GM19043 (cell line): Measurements from ENCODE around the gene SMARCD2.

Experiments used
- ATAC-seq: cut with Tn5 transposase; IDR thresholded peaks from one replicate; pipeline ENCODE4 v1.9.1; 2021; ENCODE audit warnings: low read depth; ENCODE audit not compliant: unreplicated experiment

SMARCD2 gene

GRCh38 chr17:63833741-63834373 lies 8.6 kb downstream of the SMARCD2 start:
- no peak for ATAC-seq

GRCh38 chr17:63833026-63833740 lies 9.3 kb downstream of the SMARCD2 start:
- no peak for ATAC-seq

DNA sequence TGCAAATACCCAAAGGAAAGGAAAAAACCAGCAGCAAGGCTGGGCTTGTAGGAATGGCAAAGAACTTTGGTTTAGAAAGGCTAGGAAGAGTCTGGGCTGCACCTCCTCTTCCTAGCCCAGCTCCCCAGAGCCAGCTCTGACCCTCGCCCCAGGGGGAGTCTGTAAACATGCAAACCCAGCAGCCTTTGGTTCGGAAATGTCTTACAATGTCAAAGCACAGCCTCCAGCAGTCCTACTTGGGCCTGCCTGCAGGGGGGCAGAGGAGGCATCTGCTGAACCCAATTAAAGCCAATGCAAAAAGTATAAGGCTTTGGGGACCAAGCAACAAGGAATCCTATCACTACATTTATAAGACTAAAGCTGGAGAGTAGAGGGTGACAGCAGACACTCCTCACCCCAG lies 10.0 kb downstream of the SMARCD2 start:
- ATAC-seq, result no peak

GRCh38 chr17:63832014-63832413 lies 10.5 kb downstream of the SMARCD2 start:
- ATAC-seq, result no peak

GRCh38 chr17:63831505-63831904 lies 11.0 kb downstream of the SMARCD2 start:
- ATAC-seq, result no peak

DNA sequence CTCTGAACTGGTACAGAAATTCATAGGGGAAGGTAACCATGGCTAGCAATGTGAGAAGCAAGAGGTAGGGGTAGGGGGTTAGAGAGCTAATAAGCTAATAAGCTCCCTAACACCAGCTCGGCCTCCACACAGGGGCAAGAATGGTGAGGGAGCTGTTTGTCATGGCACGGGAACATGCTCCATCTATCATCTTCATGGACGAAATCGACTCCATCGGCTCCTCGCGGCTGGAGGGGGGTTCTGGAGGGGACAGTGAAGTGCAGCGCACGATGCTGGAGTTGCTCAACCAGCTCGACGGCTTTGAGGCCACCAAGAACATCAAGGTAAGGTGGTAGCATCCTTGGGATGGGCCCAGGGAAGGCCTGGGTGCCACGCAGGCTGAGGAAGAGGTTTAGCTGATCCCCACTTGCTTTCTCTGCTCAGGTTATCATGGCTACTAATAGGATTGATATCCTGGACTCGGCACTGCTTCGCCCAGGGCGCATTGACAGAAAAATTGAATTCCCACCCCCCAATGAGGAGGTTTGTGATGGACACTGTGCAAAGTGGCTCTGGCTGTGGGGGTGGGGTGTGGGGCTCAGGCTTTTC lies 11.5 kb downstream of the SMARCD2 start:
- ATAC-seq, result no peak

GRCh38 chr17:63830278-63830677 lies 12.2 kb downstream of the SMARCD2 start:
- ATAC-seq, result no peak

DNA sequence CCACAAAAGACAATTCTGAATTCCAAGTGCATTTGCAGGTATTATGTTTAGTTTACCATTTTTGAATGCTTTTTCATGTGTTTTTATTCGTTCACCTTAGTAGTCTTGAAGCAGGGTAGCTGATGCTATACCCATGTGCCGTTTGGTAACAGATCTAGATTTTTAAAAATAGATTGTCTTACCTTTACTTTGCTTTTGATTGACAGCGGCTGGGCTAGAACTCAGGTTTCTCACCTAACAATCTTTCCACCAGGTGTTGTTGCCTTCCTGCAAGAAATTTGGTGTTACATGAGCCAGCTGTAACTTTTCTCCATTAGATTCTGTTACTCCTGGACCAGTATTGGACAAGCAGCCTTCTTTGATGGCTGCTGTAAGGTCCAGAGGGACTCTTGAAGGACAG lies 13.5 kb downstream of the SMARCD2 start:
- ATAC-seq, result no peak

DNA sequence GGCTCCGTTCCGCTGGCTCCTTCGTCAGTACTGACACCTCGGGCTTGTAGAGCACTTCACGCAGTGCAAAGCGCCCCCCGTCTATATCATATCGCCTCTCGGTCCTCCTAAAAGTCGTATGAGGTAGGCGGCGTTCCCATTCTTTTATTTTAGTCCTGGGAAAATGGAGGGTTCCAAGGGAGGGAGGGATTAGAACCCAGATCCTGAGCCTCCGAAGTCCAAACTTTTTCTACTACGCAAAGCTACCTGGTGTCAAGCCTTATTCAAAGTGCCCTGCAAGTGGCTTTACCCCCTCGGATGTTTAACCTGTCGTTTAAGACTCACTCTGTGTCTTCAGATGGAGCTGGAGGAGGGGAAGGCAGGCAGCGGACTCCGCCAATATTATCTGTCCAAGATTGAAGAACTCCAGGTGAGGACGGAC lies 14.7 kb downstream of the SMARCD2 start:
- ATAC-seq, result no peak

DNA sequence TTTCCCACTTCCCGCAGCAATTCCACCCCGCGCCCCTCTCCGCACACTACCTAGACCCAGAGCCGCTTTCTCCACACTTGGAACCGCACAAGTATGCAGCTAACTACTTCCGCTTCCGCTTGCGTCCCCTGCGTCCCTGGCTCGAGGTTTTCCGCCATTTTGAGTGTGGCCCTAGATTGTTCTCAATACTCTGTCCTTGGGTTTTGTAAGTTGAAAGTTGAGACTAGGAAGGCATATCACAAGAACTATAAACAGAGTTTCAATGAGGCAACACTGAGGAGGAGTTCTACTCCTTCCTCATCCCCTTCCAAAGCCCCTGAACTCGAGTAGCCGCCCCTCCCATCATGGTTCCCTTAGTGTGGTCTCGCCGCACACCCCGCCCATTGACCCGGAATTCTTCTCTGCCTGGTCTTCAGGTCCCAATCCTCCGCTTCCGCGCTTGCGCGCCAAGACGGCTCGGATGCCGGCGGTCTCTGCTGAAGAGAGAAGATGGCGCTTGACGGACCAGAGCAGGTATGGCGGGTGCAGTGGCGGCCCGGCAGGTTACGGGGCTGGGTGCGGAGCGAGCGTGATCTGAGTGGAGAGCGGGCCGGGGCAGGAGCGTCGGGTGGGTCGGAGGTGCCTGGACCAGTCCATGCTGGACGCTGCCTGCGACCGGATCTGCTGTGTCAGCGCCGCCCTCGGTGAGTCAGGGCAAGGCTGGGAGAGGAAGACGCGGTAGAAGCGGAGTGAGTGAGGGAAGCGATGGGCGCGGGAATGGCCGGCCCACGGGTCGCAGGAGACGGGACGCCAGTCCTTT lies 15.3 kb downstream of the SMARCD2 start, which contains the start of the genes FTSJ3 and PSMC5:
FTSJ3 (minus strand) TSS at position 662 of the 799 bp plus-strand sequence. CDS start 761 bp downstream, outside the sequence.
PSMC5 (plus strand) TSS at position 430 of the 799 bp plus-strand sequence; CDS start at position 490, 60 bp downstream.
- ATAC-seq, result peak; percentile 88

DNA sequence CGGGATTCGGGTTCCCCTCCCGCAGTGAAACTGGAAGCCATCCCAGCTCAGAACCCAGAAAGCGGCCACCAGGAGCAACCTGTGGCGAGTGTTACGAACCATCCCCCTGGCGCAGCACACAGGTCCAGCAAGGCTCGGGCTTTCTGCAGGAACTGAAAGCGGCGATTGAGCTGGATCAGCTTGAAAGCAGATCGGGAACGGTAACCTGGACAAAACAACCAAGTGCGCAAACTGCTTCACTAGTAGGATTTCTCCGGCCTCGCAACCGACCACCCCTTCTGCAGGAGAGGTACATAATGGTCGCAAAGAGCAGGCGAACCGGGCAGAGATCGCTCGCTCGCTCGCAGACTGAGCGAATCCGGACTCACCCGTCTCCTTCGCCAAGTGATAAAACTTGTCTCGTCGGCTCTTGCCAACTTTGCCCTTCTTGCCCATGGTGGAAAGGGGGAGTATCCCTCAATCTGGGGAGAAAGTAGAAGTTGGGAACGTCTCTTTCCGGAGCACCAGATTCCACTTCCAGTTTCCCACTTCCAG lies 15.9 kb downstream of the SMARCD2 start:
- no peak for ATAC-seq

DNA sequence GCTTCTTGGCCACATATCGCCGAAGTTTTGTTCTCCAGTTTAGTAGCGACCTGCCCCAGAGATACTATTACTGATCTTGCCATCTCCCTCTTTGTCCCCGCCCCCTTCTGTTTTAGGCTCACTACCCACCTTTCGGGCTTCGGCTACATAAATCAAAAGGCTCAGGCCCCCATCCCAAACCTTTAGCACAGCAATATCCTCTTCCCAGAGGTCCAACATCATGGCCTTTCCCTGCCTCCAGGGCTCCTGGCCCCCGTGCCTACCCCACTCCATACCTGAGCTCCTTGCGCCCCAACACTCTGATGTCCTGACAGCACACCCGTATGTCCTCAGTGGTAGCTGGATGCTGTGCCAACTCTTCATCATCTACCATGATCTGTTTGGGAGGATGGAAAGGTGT lies 18.1 kb downstream of the SMARCD2 start:
- ATAC-seq, result no peak

DNA sequence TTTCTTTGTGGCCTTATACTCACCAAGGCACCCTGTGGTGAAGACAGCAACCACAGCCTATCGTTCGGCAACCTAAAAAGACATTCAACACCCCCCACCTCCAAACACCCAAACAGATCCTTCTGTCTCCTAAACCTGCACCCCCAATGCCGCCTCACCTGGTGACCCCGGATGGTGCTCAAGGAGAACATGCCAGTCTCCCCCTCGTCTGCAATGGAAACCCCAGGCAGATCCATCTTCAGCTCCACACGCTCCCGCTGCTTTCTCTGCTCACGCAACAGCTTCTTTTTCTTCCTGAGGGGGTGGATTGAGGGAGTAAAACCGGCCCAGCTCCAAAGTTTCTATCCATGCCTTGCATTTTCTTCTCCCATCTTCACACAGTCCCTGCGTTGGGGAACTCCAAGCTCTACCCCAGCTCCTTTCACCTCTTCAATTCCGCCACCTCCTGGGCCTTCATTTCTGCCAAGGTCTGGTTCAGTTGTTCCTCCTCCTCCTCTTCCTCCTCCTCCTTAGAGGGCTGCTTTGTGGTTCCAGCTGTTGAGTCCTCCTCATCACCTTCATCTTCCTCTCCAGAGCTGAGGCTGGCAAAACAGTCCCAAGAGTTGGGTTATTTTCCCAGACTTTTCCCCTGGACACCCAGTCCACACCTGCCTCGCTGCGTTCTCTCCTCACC lies 18.7 kb downstream of the SMARCD2 start:
- no peak for ATAC-seq

DNA sequence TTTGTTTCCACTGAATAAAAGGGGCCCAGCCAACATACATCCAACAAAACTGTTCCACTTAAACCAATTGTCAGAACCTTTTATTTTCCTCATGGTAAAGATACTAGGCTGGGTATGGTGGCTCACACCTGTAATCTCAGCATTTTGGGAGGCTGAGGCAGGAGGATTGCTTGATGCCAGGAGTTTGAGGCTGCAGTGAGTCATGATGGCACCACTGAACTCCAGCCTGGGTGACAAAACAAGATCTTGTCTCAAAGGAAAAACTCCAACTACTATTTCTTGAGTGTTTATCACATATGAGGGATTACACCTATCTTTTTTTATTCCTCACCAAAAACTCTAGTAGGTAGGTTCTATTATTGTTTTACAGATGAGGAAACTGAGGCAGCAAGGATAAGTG lies 19.9 kb downstream of the SMARCD2 start:
- no peak for ATAC-seq

- no peak for ATAC-seq
These were observed 20.7 kb downstream of the SMARCD2 start for GRCh38 chr17:63821804-63822203.

DNA sequence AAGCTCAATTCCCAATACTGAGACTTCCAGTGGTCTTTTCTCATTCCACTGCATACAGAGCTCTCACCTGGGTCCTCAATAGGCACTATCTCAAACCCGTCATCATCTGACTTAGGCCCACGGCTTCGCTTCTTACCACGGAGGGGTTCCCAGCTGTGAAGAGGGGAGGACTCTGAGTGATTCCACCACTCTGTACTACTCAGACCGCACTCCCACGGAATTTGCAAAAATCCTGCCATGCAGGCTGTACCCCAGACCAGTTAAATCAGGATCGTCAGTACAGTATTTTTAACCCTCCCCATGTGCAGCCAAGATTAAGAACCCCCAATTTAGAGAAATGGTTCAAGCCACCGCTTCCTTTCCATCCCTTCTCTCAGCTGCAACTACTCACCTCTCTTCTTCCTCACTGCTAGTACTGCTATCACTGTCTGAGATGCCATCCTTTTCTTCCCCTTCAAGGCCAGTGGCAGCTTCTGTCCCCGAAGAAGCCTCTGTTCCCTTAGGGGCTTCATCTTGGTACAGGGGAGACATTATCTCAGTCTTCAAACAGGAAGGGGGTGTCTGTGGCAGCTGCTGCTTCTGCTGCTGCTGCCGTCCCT lies 21.4 kb downstream of the SMARCD2 start:
- no peak for ATAC-seq

DNA sequence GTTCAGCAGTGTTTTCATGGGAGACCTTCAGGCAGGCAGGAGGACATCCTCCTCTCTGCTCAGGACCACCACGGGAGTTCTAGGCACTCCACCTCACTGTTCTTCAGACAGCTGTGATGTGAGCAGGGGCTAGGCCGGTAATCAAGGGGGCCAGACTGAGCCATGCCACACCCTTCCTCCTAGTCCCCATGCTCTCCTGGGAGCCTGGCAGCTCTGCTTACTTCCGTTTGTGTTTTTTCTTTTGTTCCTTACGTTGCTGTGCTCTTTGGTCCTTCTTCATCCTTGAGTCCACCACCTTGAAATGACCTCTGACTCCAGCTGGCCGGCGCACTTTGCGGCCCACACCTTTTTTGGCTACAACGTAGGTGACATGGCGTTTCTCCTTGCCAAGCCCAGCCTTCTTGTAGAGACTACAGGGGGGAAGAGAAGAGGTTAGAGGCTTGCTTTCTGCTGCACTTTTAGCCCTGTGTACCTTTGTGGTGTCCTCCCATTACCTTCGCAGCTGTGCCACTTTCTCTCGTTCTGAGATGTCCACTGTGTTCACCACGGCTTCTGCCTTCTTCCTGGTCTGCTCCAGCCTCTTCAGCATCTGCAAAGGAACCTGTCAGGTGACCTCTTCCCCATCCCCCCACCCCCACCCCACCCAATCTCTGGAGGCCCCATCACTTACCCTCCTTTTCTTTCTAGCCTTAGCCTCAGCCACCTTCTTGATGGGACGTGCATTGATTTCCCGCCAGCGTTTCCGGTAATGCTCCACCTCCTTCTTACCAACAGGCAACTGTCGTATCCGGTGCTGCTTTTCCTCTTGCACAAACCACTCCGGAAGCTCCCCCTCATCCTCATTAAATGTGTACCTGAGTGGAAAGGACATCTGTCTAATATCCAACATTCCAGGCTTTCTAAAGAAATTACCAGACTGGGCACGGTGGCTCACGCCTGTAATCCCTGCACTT lies 22.6 kb downstream of the SMARCD2 start:
- no peak for ATAC-seq

DNA sequence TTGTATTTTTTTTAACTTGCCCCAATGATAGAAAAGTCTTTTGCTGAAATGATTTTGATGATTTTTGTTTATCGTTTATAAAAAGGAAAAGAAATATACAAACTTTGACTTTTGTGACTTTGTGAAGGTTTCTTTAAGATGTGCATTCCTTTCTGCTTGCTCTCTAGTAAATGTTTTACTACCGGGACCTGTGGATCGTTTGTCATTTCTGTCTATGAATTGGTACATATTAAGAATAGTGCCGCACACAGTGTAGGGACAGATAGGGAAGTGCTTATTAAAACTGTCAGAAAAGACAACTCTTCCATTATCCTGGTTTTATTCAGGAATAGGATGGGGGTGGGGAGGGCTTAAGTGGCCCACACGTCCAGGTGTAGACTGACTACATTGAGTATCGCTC lies 23.4 kb downstream of the SMARCD2 start:
- ATAC-seq, result no peak
